ENCODE data around the gene SFXN3. TPM values are rescaled to one million over a fixed set of nuclear protein-coding genes. Genes with fewer than 3 reads are reported as not detected.

The SFXN3 gene
- total RNA-seq, 1 donor from 2014 or later, result 101 TPM

- H3K27ac Mint-ChIP-seq (ENCODE audit: unreplicated experiment), result no peak overlapping the region
- DNase-seq (ENCODE audit: low spot score), result no peak
These were observed 25.0 kb upstream of the SFXN3 start for GRCh38 chr10:101005869-101006567.

GRCh38 chr10:101006593-101007098 is 24.4 kb upstream of the SFXN3 start:
- Mint-ChIP-seq H3K4me3 (ENCODE audit: unreplicated experiment) (no peak overlapping the region), H3K27ac (ENCODE audit: unreplicated experiment) (no peak overlapping the region), H3K4me1 (ENCODE audit: low read depth) (peaks cover 19% of the 10 kb centered on the region), H3K36me3 (ENCODE audit: low read depth) (peaks cover 8% of the 10 kb centered on the region), H3K9me3 (ENCODE audit: low read depth) (no peaks in the 10 kb centered on the region), H3K27me3 (ENCODE audit: low read depth) (no peaks in the 10 kb centered on the region)
- peak; percentile 87 for DNase-seq (ENCODE audit: low spot score)
- TF ChIP-seq CTCF (IDR thresholded peaks at IDR 0.05), result no peak

More at GRCh38 chr10:101005869-101006567, 25.0 kb upstream of the SFXN3 start:
- H3K36me3 Mint-ChIP-seq (ENCODE audit: low read depth), result peaks cover 8% of the 10 kb centered on the region
- peaks cover 25% of the 10 kb centered on the region for H3K4me1 Mint-ChIP-seq (ENCODE audit: low read depth)
- H3K4me3 Mint-ChIP-seq (ENCODE audit: unreplicated experiment), result no peak overlapping the region
- no peaks in the 10 kb centered on the region for H3K9me3 Mint-ChIP-seq (ENCODE audit: low read depth)
- H3K27me3 Mint-ChIP-seq (ENCODE audit: low read depth), result no peaks in the 10 kb centered on the region
- TF ChIP-seq CTCF (IDR thresholded peaks at IDR 0.05), result no peak

GRCh38 chr10:101007099-101007711 is 23.8 kb upstream of the SFXN3 start:
- DNase-seq (ENCODE audit: low spot score), result peak; percentile 65
- H3K9me3 Mint-ChIP-seq (ENCODE audit: low read depth), result no peaks in the 10 kb centered on the region
- no peak overlapping the region for H3K27ac Mint-ChIP-seq (ENCODE audit: unreplicated experiment)
- no peak for TF ChIP-seq CTCF (IDR thresholded peaks at IDR 0.05)
- no peak overlapping the region for H3K4me3 Mint-ChIP-seq (ENCODE audit: unreplicated experiment)
- H3K36me3 Mint-ChIP-seq (ENCODE audit: low read depth), result peaks cover 8% of the 10 kb centered on the region
- H3K4me1 Mint-ChIP-seq (ENCODE audit: low read depth), result peaks cover 13% of the 10 kb centered on the region
- no peaks in the 10 kb centered on the region for H3K27me3 Mint-ChIP-seq (ENCODE audit: low read depth)

- Mint-ChIP-seq H3K4me1 (ENCODE audit: low read depth) (peaks cover 17% of the 10 kb centered on the region), H3K27me3 (ENCODE audit: low read depth) (no peaks in the 10 kb centered on the region), H3K4me3 (ENCODE audit: unreplicated experiment) (no peak overlapping the region), H3K36me3 (ENCODE audit: low read depth) (peaks cover 8% of the 10 kb centered on the region), H3K27ac (ENCODE audit: unreplicated experiment) (peak overlapping the region; percentile 22), H3K9me3 (ENCODE audit: low read depth) (no peaks in the 10 kb centered on the region)
- DNase-seq (ENCODE audit: low spot score), result peak; percentile 82
- TF ChIP-seq CTCF (IDR thresholded peaks at IDR 0.05), result no peak
These were observed 22.9 kb upstream of the SFXN3 start for GRCh38 chr10:101007915-101008822.
